Stomach (tissue), 4 donors: ENCODE results near the gene TAL1.

Source experiments
- EP300 ChIP-seq: sonication (generic); formaldehyde crosslinking; IDR thresholded peaks from one replicate; pipeline ENCODE4 v1.6.1; 2017; ENCODE audit warnings: antibody characterized with exemption
- POLR2A ChIP-seq, 4 donors: fragments of 450-650 bp; IDR thresholded peaks; one replicate each; pipeline ENCODE4 v1.6.1; 2016; ENCODE audit warnings: antibody characterized with exemption in 4 of 4, control low read depth in 2 of 4, mild to moderate bottlenecking in 1 of 4, moderate library complexity in 1 of 4
- POLR2AphosphoS5 ChIP-seq, 3 donors: sonication (generic); formaldehyde crosslinking; IDR thresholded peaks; one replicate each; pipeline ENCODE4 v1.6.1; 2016; ENCODE audit warnings: antibody characterized with exemption in 3 of 3
- TF ChIP-seq, protein P1 (sequence below), 7 experiments: fragments of 450-650 bp in 4 of 7; fragments of 200-600 bp in 3 of 7; sonication (generic) in 3 of 7; IDR thresholded peaks; one replicate each; pipeline ENCODE4 v1.5.1; 2016 to 2019; ENCODE audit warnings: antibody characterized with exemption in 7 of 7, control low read depth in 2 of 7, mild to moderate bottlenecking in 1 of 7

GRCh38 chr1:47209725-47210325 lies 22.2 kb downstream of the TAL1 start:
- TF ChIP-seq, protein P1, sequence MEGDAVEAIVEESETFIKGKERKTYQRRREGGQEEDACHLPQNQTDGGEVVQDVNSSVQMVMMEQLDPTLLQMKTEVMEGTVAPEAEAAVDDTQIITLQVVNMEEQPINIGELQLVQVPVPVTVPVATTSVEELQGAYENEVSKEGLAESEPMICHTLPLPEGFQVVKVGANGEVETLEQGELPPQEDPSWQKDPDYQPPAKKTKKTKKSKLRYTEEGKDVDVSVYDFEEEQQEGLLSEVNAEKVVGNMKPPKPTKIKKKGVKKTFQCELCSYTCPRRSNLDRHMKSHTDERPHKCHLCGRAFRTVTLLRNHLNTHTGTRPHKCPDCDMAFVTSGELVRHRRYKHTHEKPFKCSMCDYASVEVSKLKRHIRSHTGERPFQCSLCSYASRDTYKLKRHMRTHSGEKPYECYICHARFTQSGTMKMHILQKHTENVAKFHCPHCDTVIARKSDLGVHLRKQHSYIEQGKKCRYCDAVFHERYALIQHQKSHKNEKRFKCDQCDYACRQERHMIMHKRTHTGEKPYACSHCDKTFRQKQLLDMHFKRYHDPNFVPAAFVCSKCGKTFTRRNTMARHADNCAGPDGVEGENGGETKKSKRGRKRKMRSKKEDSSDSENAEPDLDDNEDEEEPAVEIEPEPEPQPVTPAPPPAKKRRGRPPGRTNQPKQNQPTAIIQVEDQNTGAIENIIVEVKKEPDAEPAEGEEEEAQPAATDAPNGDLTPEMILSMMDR (IDR thresholded peaks at IDR 0.05): no peak
- TF ChIP-seq POLR2AphosphoS5 (IDR thresholded peaks at IDR 0.05) (no peak), POLR2A (IDR thresholded peaks at IDR 0.05) (no peak), EP300 (no peak)
